ENCODE data around the gene TRIM2. TPM values are rescaled to one million over a fixed set of nuclear protein-coding genes. Genes with fewer than 3 reads are reported as not detected.

TRIM2 gene
- total and polyA plus RNA-seq, 2 of the 8 experiments (the other 6 are each of a cell fraction or from before 2014, with no cell fraction given), result 34.0 to 59.8 TPM

DNA sequence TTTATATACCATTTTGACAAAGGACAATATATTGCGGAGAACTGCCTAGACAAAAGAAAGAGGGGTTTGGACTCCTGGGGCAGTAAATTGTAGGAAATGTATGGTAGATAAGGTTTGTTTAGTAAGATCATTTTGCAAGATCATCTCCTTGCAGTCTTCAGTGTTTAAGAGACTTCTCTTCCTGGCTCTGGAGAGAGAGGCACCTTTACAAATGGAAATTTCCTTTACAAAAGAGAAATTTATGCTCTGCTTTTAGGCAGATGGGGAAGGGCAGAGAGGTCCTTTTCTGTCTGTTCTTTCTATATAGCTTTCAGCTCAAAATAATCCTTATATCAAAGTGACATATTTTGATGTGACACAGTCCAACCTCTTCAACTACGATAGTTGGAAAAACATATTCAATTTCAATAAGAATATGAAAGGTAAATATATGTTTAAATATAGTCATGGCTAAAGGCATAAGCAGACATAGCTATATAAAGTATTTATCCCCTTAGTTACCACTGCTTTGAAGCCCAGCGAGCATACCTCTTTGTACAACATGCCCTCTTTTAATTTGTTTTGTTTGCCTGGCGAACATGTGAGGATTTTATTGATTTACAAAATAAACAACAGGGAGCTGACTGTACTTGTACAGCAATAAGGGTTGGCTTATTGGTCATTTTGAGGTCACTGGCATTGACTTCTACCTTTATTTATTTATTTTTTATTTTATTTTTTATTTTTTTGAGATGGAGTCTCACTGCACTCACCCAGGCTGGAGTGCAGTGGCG, 65.2 kb downstream of the TRIM2 start:
- H3K4me1 ChIP-seq (replicated peaks in 1 of 4; ENCODE audit: control insufficient read depth in 3 of 4, insufficient read depth in 4 of 4, low read length in 3 of 4), result peaks cover 0 to 14% (median 7%) of the 10 kb centered on the region in 4 experiments; a peak in 5 of 7 replicates
- peak overlapping the region; percentile 11 to 58; a peak in 3 of 4 replicates for H3K4me2 ChIP-seq (ENCODE audit: insufficient read depth in 1 of 2, low read depth in 2 of 2, low read length in 2 of 2)
- H3K79me2 ChIP-seq (ENCODE audit: control insufficient read depth in 1 of 2, insufficient read depth in 2 of 2, low read length in 2 of 2), result peaks cover 0 to 61% of the 10 kb centered on the region in 2 experiments; a peak in 2 of 4 replicates
- peak overlapping the region; percentile 38; the same call in 1 of the 2 replicates for H3K18ac ChIP-seq (ENCODE audit: extremely low read depth, low read length)
- ChIA-PET CTCF (ENCODE audit: partially characterized antibody) (interaction anchor here (0.5 to 2.2 kb wide), 3 partner anchors 29 to 514 kb away, joined by 3 to 4 read pairs (median 3); no protein-coding TSS in a partner anchor), POLR2A (ENCODE audit: partially characterized antibody) (interaction anchor here (0.8 to 3.9 kb wide), 3 partner anchors 12 to 77 kb away, joined by 3 to 20 read pairs (median 5); no protein-coding TSS in a partner anchor)
- peak overlapping the region; percentile 89; the same call in 1 of the 2 replicates for H2BK12ac ChIP-seq (ENCODE audit: low read depth, low read length)
- no peak overlapping the region for H3K4ac ChIP-seq (replicated peaks; ENCODE audit: insufficient read length, low read depth, low read length)
- peak overlapping the region; percentile 61 for H4K91ac ChIP-seq (replicated peaks; ENCODE audit: insufficient read length, low read length)
- peak overlapping the region; percentile 94 for H4K5ac ChIP-seq (ENCODE audit: insufficient read length, low read depth, low read length)
- no peak overlapping the region for H2AFZ ChIP-seq (ENCODE audit: low read length)
- peaks cover 0 to 5% (median 2%) of the 10 kb centered on the region in 4 experiments; a peak in 2 of 8 replicates for H3K36me3 ChIP-seq (ENCODE audit: control insufficient read depth in 2 of 4, insufficient read depth in 4 of 4, low read length in 3 of 4)
- H3K9ac ChIP-seq (replicated peaks in 1 of 4; ENCODE audit: extremely low read depth in 1 of 4, low read depth in 3 of 4, low read length in 3 of 4), result no peak overlapping the region
- H3K23ac ChIP-seq (ENCODE audit: insufficient read length), result no peak overlapping the region
- no peak overlapping the region for H2AK5ac ChIP-seq (ENCODE audit: low read depth, low read length)
- H3K27me3 ChIP-seq (replicated peaks in 1 of 4; ENCODE audit: control insufficient read depth in 3 of 4, extremely low read depth in 1 of 4, insufficient read depth in 3 of 4, low read length in 3 of 4), result no peaks in the 10 kb centered on the region
- H2BK15ac ChIP-seq (ENCODE audit: low read length), result no peak overlapping the region
- WGBS, 2 experiments (ENCODE audit: extremely low coverage in 1 of 2, insufficient coverage in 1 of 2, insufficient read length in 1 of 2, insufficient replicate concordance in 2 of 2, low coverage in 1 of 2, low lambda C conversion rate in 2 of 2, missing lambda C conversion rate in 1 of 2), result 68% methylated on average over 5 of the region's 5 CpGs; no CpG with 5 or more reads in 1 of the 2 experiments
- H2BK20ac ChIP-seq (ENCODE audit: low read length), result no peak overlapping the region
- no peak overlapping the region for H3K27ac ChIP-seq (ENCODE audit: low read depth, low read length)
- peak overlapping the region; percentile 44 for H2BK120ac ChIP-seq (replicated peaks; ENCODE audit: low read depth, low read length)
- H3K9me3 ChIP-seq (ENCODE audit: insufficient read depth in 2 of 2, low read depth in 1 of 2, low read length in 1 of 2), result no peaks in the 10 kb centered on the region
- no peak overlapping the region for H4K8ac ChIP-seq (ENCODE audit: extremely low read depth, insufficient read depth, low read length)
- H2BK5ac ChIP-seq (ENCODE audit: low read depth, low read length), result 0 out of 2 replicates have a peak overlapping the region, but pooled peaks have one; percentile 2
- peaks cover 0 to 3% of the 10 kb centered on the region in 2 experiments for H4K20me1 ChIP-seq (replicated peaks in 1 of 2; ENCODE audit: control insufficient read depth in 1 of 2, insufficient read depth in 2 of 2, low read length in 2 of 2)
- FAIRE-seq (no peak), DNase-seq (ENCODE audit: low read depth in 1 of 2, low spot score in 2 of 2) (no peak)
- H3K56ac ChIP-seq (replicated peaks; ENCODE audit: insufficient read length, low read depth, low read length), result no peak overlapping the region
- H3K79me1 ChIP-seq (ENCODE audit: low read depth, low read length), result peaks cover 2% of the 10 kb centered on the region; the same call in 1 of the 2 replicates
- H3K23me2 ChIP-seq (ENCODE audit: low read depth, low read length), result peaks cover 2% of the 10 kb centered on the region; the same call in 1 of the 2 replicates
- peak overlapping the region in 1 of 4 experiments; percentile 37; a peak in 1 of 8 replicates for H3K4me3 ChIP-seq (ENCODE audit: extremely low read depth in 1 of 4, insufficient read depth in 2 of 4, low read depth in 3 of 4, low read length in 4 of 4)
- H3K14ac ChIP-seq (ENCODE audit: insufficient read length), result no peak overlapping the region
- TF ChIP-seq BACH1 (IDR thresholded peaks at IDR 0.05; ENCODE audit: low read length), result no peak
- no peak for TF ChIP-seq NRF1 (IDR thresholded peaks at IDR 0.05; ENCODE audit: low read depth, low read length)
- no peak for TF ChIP-seq RFX5 (IDR thresholded peaks at IDR 0.05; ENCODE audit: borderline replicate concordance, low read depth, low read length)
- TF ChIP-seq KDM4A (IDR thresholded peaks at IDR 0.05; ENCODE audit: low read depth, low read length, severe bottlenecking), result no peak
- TF ChIP-seq, protein P1, sequence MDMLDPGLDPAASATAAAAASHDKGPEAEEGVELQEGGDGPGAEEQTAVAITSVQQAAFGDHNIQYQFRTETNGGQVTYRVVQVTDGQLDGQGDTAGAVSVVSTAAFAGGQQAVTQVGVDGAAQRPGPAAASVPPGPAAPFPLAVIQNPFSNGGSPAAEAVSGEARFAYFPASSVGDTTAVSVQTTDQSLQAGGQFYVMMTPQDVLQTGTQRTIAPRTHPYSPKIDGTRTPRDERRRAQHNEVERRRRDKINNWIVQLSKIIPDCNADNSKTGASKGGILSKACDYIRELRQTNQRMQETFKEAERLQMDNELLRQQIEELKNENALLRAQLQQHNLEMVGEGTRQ (IDR thresholded peaks at IDR 0.05; ENCODE audit: low read length), result no peak
- TF ChIP-seq TEAD4 (IDR thresholded peaks at IDR 0.05; ENCODE audit: low read depth, low read length), result no peak
- no peak for TF ChIP-seq GTF2F1 (IDR thresholded peaks at IDR 0.05; ENCODE audit: borderline replicate concordance, low read depth, low read length)
- no peak for TF ChIP-seq CEBPB (IDR thresholded peaks at IDR 0.05; ENCODE audit: low read depth, low read length)
- TF ChIP-seq TCF12 (IDR thresholded peaks at IDR 0.05; ENCODE audit: low read depth, low read length), result no peak
- no peak for TF ChIP-seq SIN3A (conservative IDR thresholded peaks at IDR 0.05 in 1 of 2, IDR thresholded peaks at IDR 0.05 in 1 of 2; ENCODE audit: low read depth in 1 of 2, low read length in 2 of 2)
